HCT116 (cell line): ENCODE results near the gene MICOS13. TPM values are rescaled to one million over a fixed set of nuclear protein-coding genes. Genes with fewer than 3 reads are reported as not detected.

ENCODE experiments used
- EGR1 ChIP-seq: IDR thresholded peaks from 2 replicates; pipeline ENCODE4 v1.6.1; 2012; ENCODE audit warnings: low read depth
- EZH2 ChIP-seq: fragments of 200-600 bp; sonication (generic); IDR thresholded peaks from 2 replicates; pipeline ENCODE4 v1.6.1; 2017; ENCODE audit warnings: antibody characterized with exemption, mixed run types
- JUND ChIP-seq: IDR thresholded peaks from 2 replicates; pipeline ENCODE4 v1.6.1; 2012
- RAD21 ChIP-seq: IDR thresholded peaks from 2 replicates; pipeline ENCODE4 v1.6.1; 2012; ENCODE audit warnings: low read depth, mild to moderate bottlenecking
- total RNA-seq: library from RNA; stranded (reverse); gene quantifications from one replicate; pipeline ENCODE4 v1.2.1, GENCODE V29; 2021; ENCODE audit not compliant: unreplicated experiment
- TF ChIP-seq, protein P1 (sequence below), 3 experiments: fragments of 200-600 bp in 1 of 3; sonication (generic) in 1 of 3; IDR thresholded peaks in 2 of 3; conservative IDR thresholded peaks in 1 of 3; 2 replicates each; pipeline ENCODE4 v1.5.1; 2012 to 2017; ENCODE audit warnings: low read depth in 2 of 3, low read length in 2 of 3, antibody characterized with exemption in 1 of 3, borderline replicate concordance in 1 of 3, control low read depth in 1 of 3, mild to moderate bottlenecking in 1 of 3, mixed read lengths in 1 of 3, mixed run types in 1 of 3, moderate library complexity in 1 of 3; ENCODE audit not compliant: insufficient read depth in 1 of 3
- TF ChIP-seq, protein P2 (sequence below): IDR thresholded peaks from 2 replicates; pipeline ENCODE4 v1.6.1; 2011; ENCODE audit warnings: mild to moderate bottlenecking, low read length, moderate library complexity; ENCODE audit not compliant: insufficient replicate concordance; ENCODE audit errors: extremely low read depth
- TF ChIP-seq, protein P3 (sequence below): IDR thresholded peaks from 2 replicates; pipeline ENCODE4 v1.6.1; 2012; ENCODE audit warnings: low read depth

MICOS13 gene
- total RNA-seq, 1 experiment from 2014 or later = 61.6 TPM

DNA sequence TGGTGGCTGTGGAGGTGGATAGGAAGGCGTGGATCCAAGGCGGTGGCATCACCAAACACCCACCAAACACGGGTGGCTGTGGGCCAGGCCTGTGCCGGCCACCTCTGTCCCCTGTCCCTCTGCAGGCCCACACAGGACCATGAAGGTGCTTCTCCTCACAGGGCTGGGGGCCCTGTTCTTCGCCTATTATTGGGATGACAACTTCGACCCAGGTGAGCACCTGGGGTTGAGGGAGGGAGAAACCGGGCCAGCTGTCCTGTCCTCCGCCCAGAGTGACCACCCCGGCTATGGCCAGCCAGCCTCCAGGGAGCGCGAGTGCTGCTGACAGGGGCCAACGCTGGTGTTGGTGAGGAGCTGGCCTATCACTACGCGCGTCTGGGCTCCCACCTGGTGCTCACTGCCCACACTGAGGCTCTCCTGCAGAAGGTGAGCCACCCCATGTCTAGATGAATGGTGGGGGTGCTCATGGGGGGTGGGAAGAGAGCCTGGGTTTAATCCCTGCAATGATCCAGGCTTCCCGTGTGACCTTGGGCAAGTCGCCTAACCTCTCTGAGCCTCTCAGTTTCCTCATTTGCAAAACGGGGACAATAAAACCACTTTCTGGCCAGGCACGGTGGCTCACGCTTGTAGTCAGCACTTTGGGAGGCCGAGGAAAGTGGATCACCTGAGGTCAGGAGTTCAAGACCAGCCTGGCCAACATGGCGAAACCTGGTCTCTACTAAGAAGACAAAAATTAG lies 4.5 kb upstream of the MICOS13 start (continued):
- TF ChIP-seq, protein P1, sequence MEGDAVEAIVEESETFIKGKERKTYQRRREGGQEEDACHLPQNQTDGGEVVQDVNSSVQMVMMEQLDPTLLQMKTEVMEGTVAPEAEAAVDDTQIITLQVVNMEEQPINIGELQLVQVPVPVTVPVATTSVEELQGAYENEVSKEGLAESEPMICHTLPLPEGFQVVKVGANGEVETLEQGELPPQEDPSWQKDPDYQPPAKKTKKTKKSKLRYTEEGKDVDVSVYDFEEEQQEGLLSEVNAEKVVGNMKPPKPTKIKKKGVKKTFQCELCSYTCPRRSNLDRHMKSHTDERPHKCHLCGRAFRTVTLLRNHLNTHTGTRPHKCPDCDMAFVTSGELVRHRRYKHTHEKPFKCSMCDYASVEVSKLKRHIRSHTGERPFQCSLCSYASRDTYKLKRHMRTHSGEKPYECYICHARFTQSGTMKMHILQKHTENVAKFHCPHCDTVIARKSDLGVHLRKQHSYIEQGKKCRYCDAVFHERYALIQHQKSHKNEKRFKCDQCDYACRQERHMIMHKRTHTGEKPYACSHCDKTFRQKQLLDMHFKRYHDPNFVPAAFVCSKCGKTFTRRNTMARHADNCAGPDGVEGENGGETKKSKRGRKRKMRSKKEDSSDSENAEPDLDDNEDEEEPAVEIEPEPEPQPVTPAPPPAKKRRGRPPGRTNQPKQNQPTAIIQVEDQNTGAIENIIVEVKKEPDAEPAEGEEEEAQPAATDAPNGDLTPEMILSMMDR (IDR thresholded peaks at IDR 0.05 in 2 of 3, conservative IDR thresholded peaks at IDR 0.05 in 1 of 3; ENCODE audit: borderline replicate concordance in 1 of 3, insufficient read depth in 1 of 3, low read depth in 2 of 3, low read length in 2 of 3) = no peak
- TF ChIP-seq EGR1 (no peak), JUND (no peak), EZH2 (no peak), RAD21 (no peak)
- TF ChIP-seq, protein P2, sequence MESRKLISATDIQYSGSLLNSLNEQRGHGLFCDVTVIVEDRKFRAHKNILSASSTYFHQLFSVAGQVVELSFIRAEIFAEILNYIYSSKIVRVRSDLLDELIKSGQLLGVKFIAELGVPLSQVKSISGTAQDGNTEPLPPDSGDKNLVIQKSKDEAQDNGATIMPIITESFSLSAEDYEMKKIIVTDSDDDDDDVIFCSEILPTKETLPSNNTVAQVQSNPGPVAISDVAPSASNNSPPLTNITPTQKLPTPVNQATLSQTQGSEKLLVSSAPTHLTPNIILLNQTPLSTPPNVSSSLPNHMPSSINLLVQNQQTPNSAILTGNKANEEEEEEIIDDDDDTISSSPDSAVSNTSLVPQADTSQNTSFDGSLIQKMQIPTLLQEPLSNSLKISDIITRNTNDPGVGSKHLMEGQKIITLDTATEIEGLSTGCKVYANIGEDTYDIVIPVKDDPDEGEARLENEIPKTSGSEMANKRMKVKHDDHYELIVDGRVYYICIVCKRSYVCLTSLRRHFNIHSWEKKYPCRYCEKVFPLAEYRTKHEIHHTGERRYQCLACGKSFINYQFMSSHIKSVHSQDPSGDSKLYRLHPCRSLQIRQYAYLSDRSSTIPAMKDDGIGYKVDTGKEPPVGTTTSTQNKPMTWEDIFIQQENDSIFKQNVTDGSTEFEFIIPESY = no peak
- TF ChIP-seq, protein P3, sequence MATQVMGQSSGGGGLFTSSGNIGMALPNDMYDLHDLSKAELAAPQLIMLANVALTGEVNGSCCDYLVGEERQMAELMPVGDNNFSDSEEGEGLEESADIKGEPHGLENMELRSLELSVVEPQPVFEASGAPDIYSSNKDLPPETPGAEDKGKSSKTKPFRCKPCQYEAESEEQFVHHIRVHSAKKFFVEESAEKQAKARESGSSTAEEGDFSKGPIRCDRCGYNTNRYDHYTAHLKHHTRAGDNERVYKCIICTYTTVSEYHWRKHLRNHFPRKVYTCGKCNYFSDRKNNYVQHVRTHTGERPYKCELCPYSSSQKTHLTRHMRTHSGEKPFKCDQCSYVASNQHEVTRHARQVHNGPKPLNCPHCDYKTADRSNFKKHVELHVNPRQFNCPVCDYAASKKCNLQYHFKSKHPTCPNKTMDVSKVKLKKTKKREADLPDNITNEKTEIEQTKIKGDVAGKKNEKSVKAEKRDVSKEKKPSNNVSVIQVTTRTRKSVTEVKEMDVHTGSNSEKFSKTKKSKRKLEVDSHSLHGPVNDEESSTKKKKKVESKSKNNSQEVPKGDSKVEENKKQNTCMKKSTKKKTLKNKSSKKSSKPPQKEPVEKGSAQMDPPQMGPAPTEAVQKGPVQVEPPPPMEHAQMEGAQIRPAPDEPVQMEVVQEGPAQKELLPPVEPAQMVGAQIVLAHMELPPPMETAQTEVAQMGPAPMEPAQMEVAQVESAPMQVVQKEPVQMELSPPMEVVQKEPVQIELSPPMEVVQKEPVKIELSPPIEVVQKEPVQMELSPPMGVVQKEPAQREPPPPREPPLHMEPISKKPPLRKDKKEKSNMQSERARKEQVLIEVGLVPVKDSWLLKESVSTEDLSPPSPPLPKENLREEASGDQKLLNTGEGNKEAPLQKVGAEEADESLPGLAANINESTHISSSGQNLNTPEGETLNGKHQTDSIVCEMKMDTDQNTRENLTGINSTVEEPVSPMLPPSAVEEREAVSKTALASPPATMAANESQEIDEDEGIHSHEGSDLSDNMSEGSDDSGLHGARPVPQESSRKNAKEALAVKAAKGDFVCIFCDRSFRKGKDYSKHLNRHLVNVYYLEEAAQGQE = no peak
- TF ChIP-seq, all 23 proteins: peak for 0
